HG02852 (cell line): Measurements from ENCODE around the gene RPS21.
A peak's percentile ranks its signal among the peaks of the same experiment; 100 is the strongest.

Experiments
- ATAC-seq: cut with Tn5 transposase; IDR thresholded peaks from one replicate; pipeline ENCODE4 v1.9.1; 2021; ENCODE audit warnings: mild to moderate bottlenecking, moderate library complexity; ENCODE audit not compliant: unreplicated experiment

Gene RPS21

GRCh38 chr20:62377064-62377461, 9.8 kb upstream of the RPS21 start:
- no peak for ATAC-seq

- ATAC-seq: no peak
Observed at GRCh38 chr20:62377615-62378178, 9.2 kb upstream of the RPS21 start.

GRCh38 chr20:62378215-62378614, 8.7 kb upstream of the RPS21 start:
- ATAC-seq: no peak

- no peak for ATAC-seq
Observed at GRCh38 chr20:62381202-62381797, 5.6 kb upstream of the RPS21 start.

- no peak for ATAC-seq
Observed at GRCh38 chr20:62381842-62382241, 5.1 kb upstream of the RPS21 start.

- peak; percentile 54 for ATAC-seq
Observed at GRCh38 chr20:62382306-62383198, 4.4 kb upstream of the RPS21 start.

GRCh38 chr20:62387219-62387913, 463 bp downstream of the RPS21 start:
- no peak for ATAC-seq

DNA sequence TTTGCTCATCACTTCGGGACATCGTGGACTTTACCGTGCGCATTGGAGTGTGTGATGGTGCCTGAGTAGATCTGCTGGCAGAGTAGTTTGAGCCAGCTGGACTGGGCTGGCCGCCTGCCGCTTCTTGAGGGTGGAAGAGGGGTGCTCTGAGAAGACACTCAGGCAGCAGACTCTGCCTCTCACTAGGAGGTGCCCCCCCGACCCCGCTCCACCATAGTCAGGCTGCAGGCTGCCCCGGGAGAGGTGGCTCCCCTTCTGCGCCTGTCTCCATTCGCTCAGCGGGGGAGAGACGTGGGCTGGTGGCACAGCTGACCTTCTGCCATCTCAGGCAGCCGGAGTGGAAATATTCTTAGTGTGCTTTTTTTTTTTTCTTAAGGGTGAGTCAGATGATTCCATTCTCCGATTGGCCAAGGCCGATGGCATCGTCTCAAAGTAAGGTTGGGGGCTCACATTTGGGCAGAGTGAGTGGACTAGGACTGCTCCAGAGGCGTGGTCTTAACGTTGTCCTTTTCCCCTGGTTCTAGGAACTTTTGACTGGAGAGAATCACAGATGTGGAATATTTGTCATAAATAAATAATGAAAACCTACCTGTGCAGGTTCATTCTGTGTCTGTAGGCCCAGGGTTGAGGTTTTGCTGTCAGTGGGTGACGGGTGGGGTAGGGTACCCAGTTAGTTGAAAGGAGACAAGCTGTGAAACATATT, 1.2 kb downstream of the RPS21 start:
- ATAC-seq: no peak

GRCh38 chr20:62388839-62389600, 2.1 kb downstream of the RPS21 start:
- ATAC-seq: no peak

- ATAC-seq: no peak
Observed at GRCh38 chr20:62389601-62390087, 2.7 kb downstream of the RPS21 start.

DNA sequence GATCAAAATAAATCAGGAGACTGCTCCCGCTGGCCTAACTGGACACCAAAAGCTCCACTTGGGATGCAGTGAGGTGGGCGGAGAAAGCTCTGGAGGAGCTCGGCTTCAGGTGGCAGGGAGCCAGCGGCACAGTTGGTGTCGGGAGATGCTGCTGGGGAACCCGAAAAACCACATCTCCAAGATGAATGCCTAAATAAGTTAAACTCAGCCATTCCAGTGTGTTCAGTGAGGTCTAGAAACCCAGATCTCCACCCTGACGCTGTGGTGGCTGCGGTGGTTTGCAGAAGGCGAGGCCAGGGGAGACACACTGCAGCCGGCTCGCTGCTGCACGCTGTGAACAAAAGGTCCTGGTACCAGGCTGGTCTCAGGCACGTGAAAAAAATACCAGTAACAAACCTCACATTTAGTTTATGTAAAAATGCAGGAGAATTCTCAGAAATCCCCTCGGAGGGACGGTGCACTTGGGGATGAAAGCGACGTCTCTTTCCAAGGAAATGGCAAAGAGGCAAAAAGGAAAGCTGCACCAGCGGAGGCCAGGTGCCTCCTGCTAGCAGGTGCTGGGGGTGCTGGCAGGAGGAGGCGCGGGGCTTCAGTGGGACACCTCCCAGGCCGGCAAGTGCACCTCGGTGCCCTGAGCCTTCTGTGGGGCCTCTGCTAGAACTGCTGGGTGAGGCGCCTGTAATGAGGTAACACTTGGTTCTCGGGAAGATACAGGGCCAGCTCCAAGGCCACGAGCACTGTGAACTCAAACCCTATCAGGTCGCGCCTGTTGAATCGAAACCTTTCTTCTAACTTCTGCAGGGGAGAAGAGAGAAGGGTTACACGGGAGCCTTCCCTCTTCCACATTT, 3.6 kb downstream of the RPS21 start:
- no peak for ATAC-seq

DNA sequence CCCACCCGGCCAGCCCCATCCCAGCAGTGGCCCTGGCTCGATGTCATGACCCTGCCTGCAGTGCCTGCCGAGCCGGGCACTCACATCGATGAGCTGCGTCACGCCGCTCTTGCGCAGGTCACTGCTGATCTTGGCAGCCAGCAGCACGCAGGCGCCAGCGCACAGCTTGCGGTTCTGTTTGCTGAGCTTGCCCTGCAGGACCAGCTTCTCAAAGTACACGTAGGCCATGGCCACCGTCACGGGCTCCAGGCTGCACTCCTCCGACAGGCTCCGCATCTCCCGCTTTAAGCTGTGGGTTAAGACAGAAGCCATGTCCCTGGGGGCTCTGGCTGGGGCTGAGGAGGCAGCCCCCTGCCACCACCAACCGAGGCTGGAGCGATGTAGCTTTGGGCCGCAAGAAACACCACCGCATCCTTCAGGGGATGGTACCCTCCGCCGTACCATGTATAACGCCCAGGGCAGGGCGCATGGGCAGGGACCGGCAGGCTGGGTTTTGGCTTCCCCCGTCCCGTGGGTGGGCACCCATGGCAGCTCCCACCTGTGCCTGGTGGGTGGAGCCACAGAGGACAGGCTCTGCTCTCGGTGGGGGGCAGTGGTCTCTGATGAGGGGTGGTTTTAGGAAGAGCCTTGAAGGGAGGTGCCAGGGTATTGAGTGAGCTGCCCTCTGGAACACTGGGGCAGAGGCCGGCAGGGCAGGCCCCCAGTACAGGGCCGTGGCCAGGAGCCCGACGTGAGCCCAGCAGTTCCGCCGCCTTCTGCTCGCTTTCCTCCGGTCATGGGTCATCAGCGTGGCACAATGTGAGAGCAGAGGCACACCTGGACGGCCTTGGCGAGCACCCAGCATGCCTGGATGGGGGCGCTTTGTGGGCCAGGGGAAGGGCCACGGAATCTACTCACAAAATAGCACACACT, 4.5 kb downstream of the RPS21 start:
- ATAC-seq: no peak

DNA sequence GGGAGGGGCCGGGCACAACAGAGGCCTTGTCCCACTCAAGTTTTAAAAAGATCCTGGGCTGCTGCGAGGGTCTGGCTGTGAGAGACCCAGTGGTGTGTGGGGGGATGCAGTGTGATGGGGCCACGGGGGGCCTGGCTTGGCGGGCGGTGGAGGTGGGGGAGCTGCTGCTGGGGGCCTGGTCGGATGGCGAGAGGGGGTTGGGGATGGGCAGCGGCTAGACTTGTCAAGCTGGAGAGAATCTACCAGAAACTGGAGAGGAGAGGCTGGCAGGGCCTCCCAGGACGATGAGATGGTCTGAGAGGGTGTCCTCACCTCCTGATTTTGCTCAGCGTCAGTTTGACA, 5.1 kb downstream of the RPS21 start:
- ATAC-seq: no peak

DNA sequence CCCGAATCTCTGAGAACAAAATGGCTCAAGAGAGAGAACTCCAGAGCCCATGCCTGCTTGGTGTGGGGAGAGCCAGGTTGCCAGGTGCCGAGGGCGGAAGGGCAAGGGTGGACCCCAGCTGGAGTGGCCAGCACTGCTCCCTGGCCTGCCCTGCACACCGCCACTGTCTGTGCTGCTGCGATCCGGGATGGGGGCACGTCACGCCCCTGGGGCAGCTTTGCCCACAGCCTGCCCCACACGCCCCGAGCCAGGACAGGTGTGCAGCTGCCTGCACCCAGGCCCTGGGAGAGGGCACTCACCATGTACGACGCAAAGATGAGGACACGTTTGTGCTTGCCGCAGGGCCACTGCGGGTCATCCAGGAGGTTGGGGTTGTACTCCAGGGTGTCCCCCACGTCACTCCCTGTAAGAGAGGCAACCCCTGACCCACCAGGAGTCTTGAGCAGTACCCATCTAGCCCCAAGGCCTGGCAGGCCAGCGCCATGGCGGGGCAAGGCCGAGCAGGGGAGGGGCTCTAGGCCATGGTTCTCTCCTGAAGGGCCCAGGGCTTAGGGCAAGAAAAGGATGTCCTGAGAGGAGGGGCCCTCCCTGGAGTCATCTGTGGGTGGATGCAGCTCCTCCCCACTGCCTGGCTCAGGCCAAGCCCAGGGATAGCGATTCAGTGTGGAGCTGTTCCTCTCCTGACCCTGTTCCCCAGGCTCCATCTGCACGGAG, 5.9 kb downstream of the RPS21 start:
- no peak for ATAC-seq

DNA sequence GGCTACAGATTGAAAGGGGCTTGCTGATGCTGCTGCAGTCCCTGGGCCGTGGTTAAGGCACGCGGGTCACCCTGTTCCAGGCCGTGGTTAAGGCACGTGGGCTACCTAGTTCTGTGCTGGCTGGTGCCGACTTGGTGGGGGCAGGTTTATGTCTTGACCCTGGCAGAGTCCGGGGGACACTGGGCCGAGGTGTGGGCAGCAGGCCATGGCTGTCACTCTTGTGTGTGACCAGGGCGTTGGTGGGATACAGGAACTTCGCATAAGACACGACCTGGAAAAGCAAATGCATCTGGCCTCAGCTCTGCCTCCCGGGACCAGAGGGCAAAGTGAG, 6.4 kb downstream of the RPS21 start:
- no peak for ATAC-seq

GRCh38 chr20:62393830-62394229, 6.9 kb downstream of the RPS21 start:
- no peak for ATAC-seq
